Lower leg skin (tissue), 3 donors: Measurements from ENCODE around the gene SERAC1.

Source experiments
- CTCF ChIP-seq, 3 donors: fragments of 450-650 bp; IDR thresholded peaks; one replicate each; pipeline ENCODE4 v1.5.1; 2016; ENCODE audit warnings: antibody characterized with exemption in 3 of 3, mild to moderate bottlenecking in 3 of 3, moderate library complexity in 2 of 3
- POLR2A ChIP-seq, 2 donors: fragments of 450-650 bp; IDR thresholded peaks; one replicate each; pipeline ENCODE4 v1.6.1; 2016 to 2017; ENCODE audit warnings: antibody characterized with exemption in 2 of 2, mild to moderate bottlenecking in 1 of 2, moderate library complexity in 1 of 2

DNA sequence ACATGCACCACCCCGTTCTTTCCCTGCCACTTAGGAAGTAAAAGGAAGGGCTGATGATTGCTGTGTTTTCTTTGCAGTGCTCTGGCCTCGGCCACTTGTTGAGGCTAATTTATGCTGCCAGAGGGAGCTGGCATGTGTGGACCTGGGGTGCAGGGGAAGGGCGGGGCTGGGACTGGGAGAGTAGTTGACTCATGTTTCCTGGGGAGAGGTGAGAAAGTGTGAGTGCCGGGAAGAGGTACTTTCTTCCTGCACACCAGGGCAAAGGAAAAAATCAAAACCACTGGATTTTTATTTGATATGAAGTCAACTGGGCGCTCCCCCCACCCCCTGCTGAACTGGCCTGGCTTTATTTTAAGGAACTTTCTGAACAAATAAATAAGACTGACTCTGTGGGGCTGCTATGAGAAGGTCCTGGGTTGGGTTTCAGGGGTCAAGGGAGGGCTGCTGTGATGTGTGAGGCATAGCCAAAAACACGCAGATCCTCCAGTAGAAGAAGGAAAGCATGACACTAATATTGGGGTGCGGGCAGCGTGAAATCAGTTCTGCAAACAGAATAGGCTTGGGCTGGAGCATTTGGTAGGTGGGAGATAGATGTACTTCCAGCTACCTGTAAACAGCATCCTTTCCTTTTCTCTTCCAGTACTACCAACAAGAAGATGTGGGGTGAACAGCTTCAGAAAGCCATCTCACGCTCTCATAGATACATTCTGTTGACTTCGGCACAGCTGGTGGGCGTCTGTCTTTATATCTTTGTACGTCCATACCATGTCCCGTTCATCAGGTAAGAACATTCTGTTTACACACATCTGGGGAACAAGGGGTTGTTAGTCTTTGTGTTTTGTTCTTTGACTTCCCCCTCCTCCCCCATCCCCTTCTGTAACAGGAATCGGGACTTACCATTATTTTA lies 98.9 kb downstream of the SERAC1 start:
- no peak for TF ChIP-seq CTCF (IDR thresholded peaks at IDR 0.05)
- no peak for TF ChIP-seq POLR2A (IDR thresholded peaks at IDR 0.05)
